ENCODE data around the gene ATP5PD. TPM values are rescaled to one million over a fixed set of nuclear protein-coding genes. Genes with fewer than 3 reads are reported as not detected.

ATP5PD gene
- total and polyA plus RNA-seq, 2 of the 13 experiments (the other 11 are each of a cell fraction or from before 2014, with no cell fraction given), result 158 to 428 TPM

DNA sequence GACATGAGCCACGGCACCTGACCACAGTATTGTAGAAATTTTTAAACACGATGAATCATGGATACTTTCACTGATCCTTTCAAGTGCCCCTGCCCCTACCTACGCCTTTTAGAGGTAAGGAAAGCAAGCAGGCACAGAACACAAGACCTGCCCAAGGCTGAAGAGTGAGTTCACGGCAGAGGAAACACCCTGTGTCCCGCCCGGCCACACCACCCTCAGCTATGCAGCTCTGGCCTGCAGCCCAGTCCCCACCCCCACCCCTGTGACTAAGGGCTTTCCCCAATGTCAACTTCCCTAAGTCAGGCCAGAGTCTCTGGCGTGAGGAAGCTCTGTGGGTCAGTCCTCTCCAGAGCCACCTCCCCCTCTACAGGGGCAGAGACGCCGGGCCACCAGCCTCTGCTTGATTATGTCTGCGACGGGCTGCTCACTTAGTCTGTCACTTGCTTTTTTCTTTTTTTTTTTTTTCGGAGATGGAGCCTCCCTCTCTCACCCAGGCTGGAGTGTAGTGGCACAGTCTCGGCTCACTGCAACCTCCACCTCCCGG is 49.4 kb upstream of the ATP5PD start (continued):
- TF ChIP-seq, protein P1, sequence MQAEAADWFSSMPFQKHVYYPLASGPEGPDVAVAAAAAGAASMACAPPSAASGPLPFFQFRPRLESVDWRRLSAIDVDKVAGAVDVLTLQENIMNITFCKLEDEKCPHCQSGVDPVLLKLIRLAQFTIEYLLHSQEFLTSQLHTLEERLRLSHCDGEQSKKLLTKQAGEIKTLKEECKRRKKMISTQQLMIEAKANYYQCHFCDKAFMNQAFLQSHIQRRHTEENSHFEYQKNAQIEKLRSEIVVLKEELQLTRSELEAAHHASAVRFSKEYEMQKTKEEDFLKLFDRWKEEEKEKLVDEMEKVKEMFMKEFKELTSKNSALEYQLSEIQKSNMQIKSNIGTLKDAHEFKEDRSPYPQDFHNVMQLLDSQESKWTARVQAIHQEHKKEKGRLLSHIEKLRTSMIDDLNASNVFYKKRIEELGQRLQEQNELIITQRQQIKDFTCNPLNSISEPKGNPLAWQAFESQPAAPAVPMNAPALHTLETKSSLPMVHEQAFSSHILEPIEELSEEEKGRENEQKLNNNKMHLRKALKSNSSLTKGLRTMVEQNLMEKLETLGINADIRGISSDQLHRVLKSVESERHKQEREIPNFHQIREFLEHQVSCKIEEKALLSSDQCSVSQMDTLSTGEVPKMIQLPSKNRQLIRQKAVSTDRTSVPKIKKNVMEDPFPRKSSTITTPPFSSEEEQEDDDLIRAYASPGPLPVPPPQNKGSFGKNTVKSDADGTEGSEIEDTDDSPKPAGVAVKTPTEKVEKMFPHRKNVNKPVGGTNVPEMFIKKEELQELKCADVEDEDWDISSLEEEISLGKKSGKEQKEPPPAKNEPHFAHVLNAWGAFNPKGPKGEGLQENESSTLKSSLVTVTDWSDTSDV (CRISPR knock-in tag; IDR thresholded peaks at IDR 0.05), result no peak
- TF ChIP-seq KLF11 (CRISPR knock-in tag; IDR thresholded peaks at IDR 0.05) (no peak), MTA1 (CRISPR knock-in tag; IDR thresholded peaks at IDR 0.05; ENCODE audit: borderline replicate concordance) (0 out of 2 replicates have a peak, but pooled peaks have one; percentile 36), HNRNPK (IDR thresholded peaks at IDR 0.05; ENCODE audit: low read depth, low read length, poor library complexity, severe bottlenecking) (no peak), ZNF792 (CRISPR knock-in tag; IDR thresholded peaks at IDR 0.05) (peak; percentile 72; the same call in 1 of the 2 replicates), ZFX (CRISPR knock-in tag; IDR thresholded peaks at IDR 0.05; ENCODE audit: low read depth) (peak; percentile 60; the same call in 1 of the 2 replicates), ZNF143 (CRISPR knock-in tag; IDR thresholded peaks at IDR 0.05) (no peak), TCF12 (IDR thresholded peaks at IDR 0.05) (no peak), TCF12 (CRISPR knock-in tag; IDR thresholded peaks at IDR 0.05) (no peak), ZNF780A (CRISPR knock-in tag; IDR thresholded peaks at IDR 0.05) (no peak), POLR2AphosphoS5 (IDR thresholded peaks at IDR 0.05; ENCODE audit: low read depth, low read length) (no peak), EEA1 (CRISPR knock-in tag; IDR thresholded peaks at IDR 0.05; ENCODE audit: borderline replicate concordance) (no peak), EZH2 (conservative IDR thresholded peaks at IDR 0.05; ENCODE audit: low read depth, low read length) (no peak), ZFY (CRISPR knock-in tag; IDR thresholded peaks at IDR 0.05) (no peak), POLR2A (IDR thresholded peaks at IDR 0.05; ENCODE audit: insufficient read depth in 1 of 2, low read depth in 2 of 2, low read length in 2 of 2) (0 out of 4 replicates have a peak, but pooled peaks of 1 of the 2 experiments have one; percentile 26), HNRNPL (IDR thresholded peaks at IDR 0.05; ENCODE audit: low read depth, low read length) (no peak), ZNF878 (CRISPR knock-in tag; IDR thresholded peaks at IDR 0.05) (no peak), SALL1 (CRISPR knock-in tag; IDR thresholded peaks at IDR 0.05) (peak; percentile 71)
- TF ChIP-seq, protein P2, sequence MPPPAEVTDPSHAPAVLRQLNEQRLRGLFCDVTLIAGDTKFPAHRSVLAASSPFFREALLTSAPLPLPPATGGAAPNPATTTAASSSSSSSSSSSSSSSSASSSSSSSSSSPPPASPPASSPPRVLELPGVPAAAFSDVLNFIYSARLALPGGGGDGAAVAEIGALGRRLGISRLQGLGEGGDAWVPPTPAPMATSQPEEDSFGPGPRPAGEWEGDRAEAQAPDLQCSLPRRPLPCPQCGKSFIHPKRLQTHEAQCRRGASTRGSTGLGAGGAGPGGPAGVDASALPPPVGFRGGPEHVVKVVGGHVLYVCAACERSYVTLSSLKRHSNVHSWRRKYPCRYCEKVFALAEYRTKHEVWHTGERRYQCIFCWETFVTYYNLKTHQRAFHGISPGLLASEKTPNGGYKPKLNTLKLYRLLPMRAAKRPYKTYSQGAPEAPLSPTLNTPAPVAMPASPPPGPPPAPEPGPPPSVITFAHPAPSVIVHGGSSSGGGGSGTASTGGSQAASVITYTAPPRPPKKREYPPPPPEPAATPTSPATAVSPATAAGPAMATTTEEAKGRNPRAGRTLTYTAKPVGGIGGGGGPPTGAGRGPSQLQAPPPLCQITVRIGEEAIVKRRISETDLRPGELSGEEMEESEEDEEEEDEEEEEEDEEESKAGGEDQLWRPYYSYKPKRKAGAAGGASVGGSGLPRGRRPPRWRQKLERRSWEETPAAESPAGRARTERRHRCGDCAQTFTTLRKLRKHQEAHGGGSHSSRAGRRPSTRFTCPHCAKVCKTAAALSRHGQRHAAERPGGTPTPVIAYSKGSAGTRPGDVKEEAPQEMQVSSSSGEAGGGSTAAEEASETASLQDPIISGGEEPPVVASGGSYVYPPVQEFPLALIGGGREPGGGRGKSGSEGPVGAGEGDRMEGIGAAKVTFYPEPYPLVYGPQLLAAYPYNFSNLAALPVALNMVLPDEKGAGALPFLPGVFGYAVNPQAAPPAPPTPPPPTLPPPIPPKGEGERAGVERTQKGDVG (CRISPR knock-in tag; IDR thresholded peaks at IDR 0.05; ENCODE audit: borderline replicate concordance), result no peak
- TF ChIP-seq, protein P3, sequence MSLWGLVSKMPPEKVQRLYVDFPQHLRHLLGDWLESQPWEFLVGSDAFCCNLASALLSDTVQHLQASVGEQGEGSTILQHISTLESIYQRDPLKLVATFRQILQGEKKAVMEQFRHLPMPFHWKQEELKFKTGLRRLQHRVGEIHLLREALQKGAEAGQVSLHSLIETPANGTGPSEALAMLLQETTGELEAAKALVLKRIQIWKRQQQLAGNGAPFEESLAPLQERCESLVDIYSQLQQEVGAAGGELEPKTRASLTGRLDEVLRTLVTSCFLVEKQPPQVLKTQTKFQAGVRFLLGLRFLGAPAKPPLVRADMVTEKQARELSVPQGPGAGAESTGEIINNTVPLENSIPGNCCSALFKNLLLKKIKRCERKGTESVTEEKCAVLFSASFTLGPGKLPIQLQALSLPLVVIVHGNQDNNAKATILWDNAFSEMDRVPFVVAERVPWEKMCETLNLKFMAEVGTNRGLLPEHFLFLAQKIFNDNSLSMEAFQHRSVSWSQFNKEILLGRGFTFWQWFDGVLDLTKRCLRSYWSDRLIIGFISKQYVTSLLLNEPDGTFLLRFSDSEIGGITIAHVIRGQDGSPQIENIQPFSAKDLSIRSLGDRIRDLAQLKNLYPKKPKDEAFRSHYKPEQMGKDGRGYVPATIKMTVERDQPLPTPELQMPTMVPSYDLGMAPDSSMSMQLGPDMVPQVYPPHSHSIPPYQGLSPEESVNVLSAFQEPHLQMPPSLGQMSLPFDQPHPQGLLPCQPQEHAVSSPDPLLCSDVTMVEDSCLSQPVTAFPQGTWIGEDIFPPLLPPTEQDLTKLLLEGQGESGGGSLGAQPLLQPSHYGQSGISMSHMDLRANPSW (CRISPR knock-in tag; IDR thresholded peaks at IDR 0.05; ENCODE audit: borderline replicate concordance), result no peak
- TF ChIP-seq, protein P4, sequence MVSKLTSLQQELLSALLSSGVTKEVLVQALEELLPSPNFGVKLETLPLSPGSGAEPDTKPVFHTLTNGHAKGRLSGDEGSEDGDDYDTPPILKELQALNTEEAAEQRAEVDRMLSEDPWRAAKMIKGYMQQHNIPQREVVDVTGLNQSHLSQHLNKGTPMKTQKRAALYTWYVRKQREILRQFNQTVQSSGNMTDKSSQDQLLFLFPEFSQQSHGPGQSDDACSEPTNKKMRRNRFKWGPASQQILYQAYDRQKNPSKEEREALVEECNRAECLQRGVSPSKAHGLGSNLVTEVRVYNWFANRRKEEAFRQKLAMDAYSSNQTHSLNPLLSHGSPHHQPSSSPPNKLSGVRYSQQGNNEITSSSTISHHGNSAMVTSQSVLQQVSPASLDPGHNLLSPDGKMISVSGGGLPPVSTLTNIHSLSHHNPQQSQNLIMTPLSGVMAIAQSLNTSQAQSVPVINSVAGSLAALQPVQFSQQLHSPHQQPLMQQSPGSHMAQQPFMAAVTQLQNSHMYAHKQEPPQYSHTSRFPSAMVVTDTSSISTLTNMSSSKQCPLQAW (CRISPR knock-in tag; IDR thresholded peaks at IDR 0.05), result no peak
